ENCODE data around the gene ABHD4. TPM values are rescaled to one million over a fixed set of nuclear protein-coding genes. Genes with fewer than 3 reads are reported as not detected.

ABHD4 gene
- total and polyA plus RNA-seq, 10 of the 15 experiments (the other 5 are each of a cell fraction or from before 2014, with no cell fraction given): 5.4 to 28.7 (median 10.8) TPM

- TF ChIP-seq IKZF2 (IDR thresholded peaks at IDR 0.05): peak; percentile 58 to 83
- TF ChIP-seq IKZF1 (conservative IDR thresholded peaks at IDR 0.05): peak; percentile 77
- no peak for TF ChIP-seq FOXM1 (IDR thresholded peaks at IDR 0.05; ENCODE audit: low read depth, low read length)
- no peak for TF ChIP-seq CBX3 (IDR thresholded peaks at IDR 0.05; ENCODE audit: borderline replicate concordance, low read depth)
- peak; percentile 51 for TF ChIP-seq TAF1 (IDR thresholded peaks at IDR 0.05; ENCODE audit: borderline replicate concordance, low read depth, low read length)
- no peak for TF ChIP-seq USF1 (IDR thresholded peaks at IDR 0.05; ENCODE audit: borderline replicate concordance, extremely low read length, insufficient read depth, low read depth, low read length)
- 0 out of 2 replicates have a peak, but pooled peaks have one; percentile 67 for TF ChIP-seq ZSCAN29 (IDR thresholded peaks at IDR 0.05)
- peak; percentile 63; the same call in 1 of the 2 replicates for TF ChIP-seq ZBTB40 (IDR thresholded peaks at IDR 0.05; ENCODE audit: borderline replicate concordance)
These were observed 41.0 kb upstream of the ABHD4 start (continued) for GRCh38 chr14:22556990-22557623.
